Mucosa of descending colon (tissue), 3 donors: ENCODE results near the gene LRP1B. TPM values are rescaled to one million over a fixed set of nuclear protein-coding genes. Genes with fewer than 3 reads are reported as not detected.

Experiments
- ATAC-seq: fragments of 200-7000 bp; cut with Tn5 transposase; one replicate; pipeline ENCODE4 v1.9.1; 2020; ENCODE audit warnings: mild to moderate bottlenecking, moderate library complexity
- DNase-seq, 3 donors: peaks; one replicate each; pipeline ENCODE4 v3.0.0-alpha.2; 2020
- H3K36me3 ChIP-seq: fragments of 200-600 bp; one replicate; pipeline ENCODE4 v1.8.0; 2021; ENCODE audit warnings: low read depth, mild to moderate bottlenecking
- H3K4me1 ChIP-seq: fragments of 200-600 bp; one replicate; pipeline ENCODE4 v1.8.0; 2021; ENCODE audit warnings: low read depth, mild to moderate bottlenecking
- H3K4me3 ChIP-seq: fragments of 200-600 bp; one replicate; pipeline ENCODE4 v1.8.0; 2021; ENCODE audit warnings: mild to moderate bottlenecking
- H3K9me3 ChIP-seq: fragments of 200-600 bp; one replicate; pipeline ENCODE4 v1.8.0; 2021; ENCODE audit warnings: mild to moderate bottlenecking
- CTCF ChIP-seq: fragments of 200-600 bp; IDR thresholded peaks from one replicate; pipeline ENCODE4 v1.8.0; 2022; ENCODE audit warnings: antibody characterized with exemption, mild to moderate bottlenecking
- intact Hi-C, 2 donors: fragments of 100-400 bp; cut with DNase I in 1 of 2; cut with micrococcal nuclease in 1 of 2; formaldehyde crosslinking; loops; one replicate each; pipeline versions ENCODE4 v1.11.0 to v1.11.1; 2022; cut with DNase I, micrococcal nuclease
- total RNA-seq, 3 donors: library from RNA; stranded (reverse); fragmentation: NEBNext Ultra II Directional in 2 of 3; extraction: Animal tissue kit (Norgen Biotek cat#: 25700) in 2 of 3; gene quantifications; one replicate each; pipeline versions ENCODE4 v1.2.1 to v1.2.4, GENCODE V29; 2021 to 2023
- donor health status: DM: no; HTN: no; CAD: no; lungs with moderate emphysema.
- donor health status: DM: no; HTN: no; CAD: no.
- donor health status: DM: no; HTN: yes; CAD: no.

The LRP1B gene
- total RNA-seq, 3 donors from 2014 or later, result 0.12 to 1.6 (median 0.20) TPM

- Histone ChIP-seq H3K36me3 (no peaks in the 10 kb centered on the region), H3K9me3 (no peaks in the 10 kb centered on the region), H3K4me3 (no peak overlapping the region), H3K4me1 (no peaks in the 10 kb centered on the region)
- no peak for TF ChIP-seq CTCF
- DNase-seq (no peak), ATAC-seq (no peak)
- intact Hi-C loops, result no loop called here
Measured at GRCh38 chr2:140457483-140457882, 1673.3 kb downstream of the LRP1B start.

GRCh38 chr2:140455315-140455714 lies 1675.5 kb downstream of the LRP1B start:
- ATAC-seq, result no peak
- Histone ChIP-seq H3K4me1 (no peaks in the 10 kb centered on the region), H3K36me3 (no peaks in the 10 kb centered on the region), H3K4me3 (no peak overlapping the region), H3K9me3 (no peaks in the 10 kb centered on the region)
- intact Hi-C loops, result no loop called here
- no peak for DNase-seq
- no peak for TF ChIP-seq CTCF

GRCh38 chr2:140454717-140455116 lies 1676.1 kb downstream of the LRP1B start:
- no peak for ATAC-seq
- no peak for TF ChIP-seq CTCF
- no peak overlapping the region for H3K4me3 ChIP-seq
- no peaks in the 10 kb centered on the region for H3K9me3 ChIP-seq
- no peaks in the 10 kb centered on the region for H3K4me1 ChIP-seq
- DNase-seq, result no peak
- intact Hi-C loops, result no loop called here
- H3K36me3 ChIP-seq, result no peaks in the 10 kb centered on the region

- DNase-seq, result no peak
- intact Hi-C loops, result no loop called here
- H3K9me3 ChIP-seq, result no peaks in the 10 kb centered on the region
- H3K4me1 ChIP-seq, result no peaks in the 10 kb centered on the region
- H3K4me3 ChIP-seq, result no peak overlapping the region
- no peak for TF ChIP-seq CTCF
- no peaks in the 10 kb centered on the region for H3K36me3 ChIP-seq
- no peak for ATAC-seq
Measured at GRCh38 chr2:140451324-140451723, 1679.5 kb downstream of the LRP1B start.

- Histone ChIP-seq H3K4me3 (no peak overlapping the region), H3K4me1 (no peaks in the 10 kb centered on the region), H3K36me3 (no peaks in the 10 kb centered on the region), H3K9me3 (no peaks in the 10 kb centered on the region)
- DNase-seq (no peak), ATAC-seq (no peak)
- intact Hi-C loops, result no loop called here
- TF ChIP-seq CTCF, result no peak
Measured at GRCh38 chr2:140442319-140442718, 1688.5 kb downstream of the LRP1B start.

GRCh38 chr2:140440815-140441214 lies 1690.0 kb downstream of the LRP1B start:
- TF ChIP-seq CTCF, result no peak
- H3K9me3 ChIP-seq, result no peaks in the 10 kb centered on the region
- DNase-seq (no peak), ATAC-seq (no peak)
- no peaks in the 10 kb centered on the region for H3K4me1 ChIP-seq
- no peaks in the 10 kb centered on the region for H3K36me3 ChIP-seq
- intact Hi-C loops, result no loop called here
- H3K4me3 ChIP-seq, result no peak overlapping the region
